Brain microvascular endothelial cell (primary cell): ENCODE data around the gene TMEM139.

Source experiments
- DNase-seq: peaks from one replicate; pipeline ENCODE4 v3.0.0-alpha.2; 2020
- H3K27ac ChIP-seq: fragments of 250-450 bp; sonication (Bioruptor Pico); 2 replicates; pipeline ENCODE4 v1.5.1; 2020; ENCODE audit warnings: mild to moderate bottlenecking, moderate library complexity
- H3K27me3 ChIP-seq: fragments of 250-450 bp; sonication (Bioruptor Pico); replicated peaks from 2 replicates; pipeline ENCODE4 v1.5.1; 2020; ENCODE audit warnings: mild to moderate bottlenecking
- H3K36me3 ChIP-seq: fragments of 250-450 bp; sonication (Bioruptor Pico); replicated peaks from 2 replicates; pipeline ENCODE4 v1.5.1; 2020; ENCODE audit warnings: mild to moderate bottlenecking
- H3K4me3 ChIP-seq: 2 replicates; pipeline ENCODE4 v1.5.1; 2011; ENCODE audit warnings: low read depth, mild to moderate bottlenecking, control low read depth, low read length, moderate library complexity
- in situ Hi-C: cut with HindIII; loops from 2 replicates; pipeline ENCODE4 v1.10.0; 2017; ENCODE audit warnings: low sequenced_read_pairs, low pct_ligation_motif_present
- TF ChIP-seq, protein P1 (sequence below): IDR thresholded peaks from 2 replicates; pipeline ENCODE4 v1.5.1; 2011; ENCODE audit warnings: low read depth, mild to moderate bottlenecking, moderate library complexity, low read length, control low read depth, inconsistent platforms; ENCODE audit errors: missing control alignments

The TMEM139 gene

DNA sequence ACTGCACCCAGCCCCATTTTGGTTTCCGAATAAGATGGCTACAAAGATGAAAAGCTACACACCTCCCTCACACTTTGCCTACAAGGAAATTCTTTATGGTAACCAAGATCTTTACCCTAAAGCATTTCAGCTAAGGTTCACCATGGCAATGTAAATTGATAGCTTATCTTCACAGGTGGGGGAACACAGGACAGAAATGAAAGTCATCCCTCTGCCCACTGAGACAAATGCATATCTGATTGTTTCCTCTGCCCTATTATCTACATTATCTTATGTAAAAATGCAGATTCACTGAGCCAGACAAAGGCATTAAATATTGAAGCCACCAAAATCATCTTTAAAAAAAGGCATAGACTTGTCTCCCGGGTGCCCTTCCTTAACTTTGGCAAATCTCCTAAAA, 3.2 kb upstream of the TMEM139 start:
- no peak overlapping the region for H3K27ac ChIP-seq
- H3K4me3 ChIP-seq, result no peak overlapping the region
- DNase-seq, result no peak
- no peaks in the 10 kb centered on the region for H3K27me3 ChIP-seq
- TF ChIP-seq, protein P1, sequence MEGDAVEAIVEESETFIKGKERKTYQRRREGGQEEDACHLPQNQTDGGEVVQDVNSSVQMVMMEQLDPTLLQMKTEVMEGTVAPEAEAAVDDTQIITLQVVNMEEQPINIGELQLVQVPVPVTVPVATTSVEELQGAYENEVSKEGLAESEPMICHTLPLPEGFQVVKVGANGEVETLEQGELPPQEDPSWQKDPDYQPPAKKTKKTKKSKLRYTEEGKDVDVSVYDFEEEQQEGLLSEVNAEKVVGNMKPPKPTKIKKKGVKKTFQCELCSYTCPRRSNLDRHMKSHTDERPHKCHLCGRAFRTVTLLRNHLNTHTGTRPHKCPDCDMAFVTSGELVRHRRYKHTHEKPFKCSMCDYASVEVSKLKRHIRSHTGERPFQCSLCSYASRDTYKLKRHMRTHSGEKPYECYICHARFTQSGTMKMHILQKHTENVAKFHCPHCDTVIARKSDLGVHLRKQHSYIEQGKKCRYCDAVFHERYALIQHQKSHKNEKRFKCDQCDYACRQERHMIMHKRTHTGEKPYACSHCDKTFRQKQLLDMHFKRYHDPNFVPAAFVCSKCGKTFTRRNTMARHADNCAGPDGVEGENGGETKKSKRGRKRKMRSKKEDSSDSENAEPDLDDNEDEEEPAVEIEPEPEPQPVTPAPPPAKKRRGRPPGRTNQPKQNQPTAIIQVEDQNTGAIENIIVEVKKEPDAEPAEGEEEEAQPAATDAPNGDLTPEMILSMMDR, result no peak
- H3K36me3 ChIP-seq, result no peaks in the 10 kb centered on the region
- in situ Hi-C loops, result no loop called here

DNA sequence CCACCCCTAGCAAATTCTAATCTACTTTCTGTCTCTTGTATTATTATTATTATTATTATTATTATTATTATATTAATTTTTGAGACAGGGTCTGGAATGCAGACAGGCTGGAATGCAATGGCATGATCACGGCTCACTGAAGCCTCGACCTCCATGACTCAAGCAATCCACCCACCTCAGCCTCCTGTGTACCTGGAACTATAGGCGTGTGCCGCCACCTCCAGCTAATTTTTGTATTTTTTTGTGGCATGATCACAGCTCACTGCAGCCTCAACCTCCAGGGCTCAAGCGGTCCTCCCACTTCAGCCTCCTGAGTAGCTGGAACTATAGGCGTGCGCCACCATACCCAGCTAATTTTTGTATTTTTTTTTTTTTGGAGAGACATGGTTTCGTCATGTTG, 2.6 kb upstream of the TMEM139 start:
- H3K27me3 ChIP-seq, result no peaks in the 10 kb centered on the region
- in situ Hi-C loops, result no loop called here
- no peak for DNase-seq

DNA sequence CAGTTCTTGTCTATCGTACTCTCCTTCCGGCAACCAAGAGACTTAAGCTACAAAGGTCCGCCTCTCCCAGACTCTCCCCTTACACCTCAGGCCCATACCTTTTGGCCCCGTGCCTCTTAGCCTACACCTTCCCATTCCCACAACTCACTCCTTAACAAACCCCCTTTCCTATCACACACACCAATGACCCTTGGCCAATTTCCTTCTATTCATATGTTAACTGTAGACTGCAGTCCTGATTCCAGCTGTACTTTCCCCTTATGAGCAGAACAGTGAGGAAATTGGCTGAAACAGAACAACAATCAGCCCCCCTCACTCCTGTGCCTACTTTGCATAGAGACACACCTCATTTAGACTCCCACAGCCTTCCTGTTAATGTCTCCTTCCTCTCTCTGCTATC, 1.4 kb upstream of the TMEM139 start:
- TF ChIP-seq, protein P1, result no peak
- no peak for DNase-seq
- Histone ChIP-seq H3K27me3 (no peaks in the 10 kb centered on the region), H3K36me3 (no peaks in the 10 kb centered on the region), H3K4me3 (no peak overlapping the region), H3K27ac (no peak overlapping the region)
- in situ Hi-C loops, result no loop called here

More for the DNA sequence above, 2.6 kb upstream of the TMEM139 start:
- Histone ChIP-seq H3K36me3 (no peaks in the 10 kb centered on the region), H3K4me3 (no peak overlapping the region), H3K27ac (no peak overlapping the region)
- TF ChIP-seq, protein P1, result no peak

DNA sequence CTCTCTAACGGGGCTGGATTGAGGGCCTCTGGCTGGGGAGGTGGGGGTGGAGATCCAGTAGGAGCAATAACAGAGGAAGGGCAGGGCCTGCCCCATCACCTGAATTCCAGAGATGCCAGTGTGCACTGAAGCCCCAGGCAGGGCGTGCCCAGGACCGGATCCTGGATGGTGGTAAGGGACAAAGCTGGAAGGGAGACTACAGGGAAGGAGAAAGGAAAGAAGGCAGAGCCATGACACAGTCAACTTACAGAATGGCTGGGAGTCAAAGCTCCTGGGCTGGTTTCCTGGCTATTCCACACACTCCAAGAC, 666 bp downstream of the TMEM139 start:
- H3K4me3 ChIP-seq, result no peak overlapping the region
- no peaks in the 10 kb centered on the region for H3K36me3 ChIP-seq
- TF ChIP-seq, protein P1, result no peak
- no peak overlapping the region for H3K27ac ChIP-seq
- DNase-seq, result no peak
- H3K27me3 ChIP-seq, result no peaks in the 10 kb centered on the region
- in situ Hi-C loops, result no loop called here

DNA sequence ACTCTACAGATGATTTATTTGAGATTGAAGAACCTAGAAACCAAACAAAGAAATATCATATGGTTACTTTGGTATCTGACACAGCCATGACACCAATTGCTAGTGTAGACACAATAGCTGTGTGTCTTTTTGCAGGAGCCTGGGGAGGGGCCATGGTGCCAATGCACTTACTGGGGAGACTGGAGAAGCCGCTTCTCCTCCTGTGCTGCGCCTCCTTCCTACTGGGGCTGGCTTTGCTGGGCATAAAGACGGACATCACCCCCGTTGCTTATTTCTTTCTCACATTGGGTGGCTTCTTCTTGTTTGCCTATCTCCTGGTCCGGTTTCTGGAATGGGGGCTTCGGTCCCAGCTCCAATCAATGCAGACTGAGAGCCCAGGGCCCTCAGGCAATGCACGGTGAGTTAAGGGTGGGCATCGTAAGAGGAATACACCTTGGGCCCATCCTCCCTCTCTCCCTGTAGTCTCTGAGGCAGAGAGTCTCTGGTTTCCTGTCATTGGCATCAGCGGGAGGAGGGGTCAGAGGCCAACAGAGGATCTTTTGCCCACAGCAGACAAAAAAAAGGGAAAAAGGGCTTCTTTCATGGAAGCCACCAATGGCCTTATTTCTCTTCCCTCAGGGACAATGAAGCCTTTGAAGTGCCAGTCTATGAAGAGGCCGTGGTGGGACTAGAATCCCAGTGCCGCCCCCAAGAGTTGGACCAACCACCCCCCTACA, 1.2 kb downstream of the TMEM139 start:
- H3K27me3 ChIP-seq, result no peaks in the 10 kb centered on the region
- in situ Hi-C loops, result no loop called here
- TF ChIP-seq, protein P1, result no peak
- no peaks in the 10 kb centered on the region for H3K36me3 ChIP-seq
- H3K4me3 ChIP-seq, result no peak overlapping the region
- H3K27ac ChIP-seq, result no peak overlapping the region
- DNase-seq, result no peak

DNA sequence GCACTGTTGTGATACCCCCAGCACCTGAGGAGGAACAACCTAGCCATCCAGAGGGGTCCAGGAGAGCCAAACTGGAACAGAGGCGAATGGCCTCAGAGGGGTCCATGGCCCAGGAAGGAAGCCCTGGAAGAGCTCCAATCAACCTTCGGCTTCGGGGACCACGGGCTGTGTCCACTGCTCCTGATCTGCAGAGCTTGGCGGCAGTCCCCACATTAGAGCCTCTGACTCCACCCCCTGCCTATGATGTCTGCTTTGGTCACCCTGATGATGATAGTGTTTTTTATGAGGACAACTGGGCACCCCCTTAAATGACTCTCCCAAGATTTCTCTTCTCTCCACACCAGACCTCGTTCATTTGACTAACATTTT, 1.7 kb downstream of the TMEM139 start:
- in situ Hi-C loops, result no loop called here
- TF ChIP-seq, protein P1, result no peak
- Histone ChIP-seq H3K4me3 (no peak overlapping the region), H3K36me3 (no peaks in the 10 kb centered on the region), H3K27me3 (no peaks in the 10 kb centered on the region), H3K27ac (no peak overlapping the region)
- no peak for DNase-seq
